MM.1S (cell line): Measurements from ENCODE around the gene MST1.

ENCODE experiments used
- DNase-seq: peaks from one replicate; pipeline ENCODE4 v3.0.0-alpha.2; 2015
- H2AFZ ChIP-seq: fragments of 300-600 bp; sonication (generic); 2 replicates; pipeline ENCODE4 v1.6.0; 2016; ENCODE audit warnings: antibody characterized with exemption, low read length
- H3F3A ChIP-seq: fragments of 300-600 bp; sonication (generic); 2 replicates; pipeline ENCODE4 v1.6.1; 2016; ENCODE audit warnings: mild to moderate bottlenecking, antibody characterized with exemption, low read length, moderate library complexity, mixed read lengths; ENCODE audit not compliant: insufficient read depth
- H3K27ac ChIP-seq: fragments of 300-600 bp; sonication (generic); 2 replicates; pipeline ENCODE4 v1.5.1; 2016; ENCODE audit warnings: mild to moderate bottlenecking, low read length
- H3K27me3 ChIP-seq: fragments of 300-600 bp; sonication (generic); replicated peaks from 2 replicates; pipeline ENCODE4 v1.6.0; 2016; ENCODE audit warnings: low read length; ENCODE audit not compliant: insufficient read depth
- H3K36me3 ChIP-seq: fragments of 300-600 bp; sonication (generic); replicated peaks from 2 replicates; pipeline ENCODE4 v1.6.1; 2016; ENCODE audit warnings: mild to moderate bottlenecking, low read length, mixed read lengths; ENCODE audit not compliant: insufficient read depth
- H3K4me1 ChIP-seq: fragments of 300-600 bp; sonication (generic); 2 replicates; pipeline ENCODE4 v1.6.1; 2016; ENCODE audit warnings: low read length, mixed read lengths
- H3K4me2 ChIP-seq: fragments of 300-600 bp; sonication (generic); 2 replicates; pipeline ENCODE4 v1.6.0; 2016; ENCODE audit warnings: low read depth, low read length
- H3K4me3 ChIP-seq: fragments of 300-600 bp; sonication (generic); 2 replicates; pipeline ENCODE4 v1.5.1; 2016; ENCODE audit warnings: low read length, mixed read lengths
- H3K79me2 ChIP-seq: fragments of 300-600 bp; sonication (generic); 2 replicates; pipeline ENCODE4 v1.6.1; 2016; ENCODE audit warnings: mixed run types, low read length, mixed read lengths
- H3K9ac ChIP-seq: fragments of 300-600 bp; sonication (generic); 2 replicates; pipeline ENCODE4 v1.6.1; 2016; ENCODE audit warnings: low read length, mixed read lengths
- H3K9me2 ChIP-seq: fragments of 300-600 bp; sonication (generic); replicated peaks from 2 replicates; pipeline ENCODE4 v1.6.1; 2016; ENCODE audit warnings: mild to moderate bottlenecking, low read length, mixed read lengths; ENCODE audit not compliant: insufficient read depth
- H3K9me3 ChIP-seq: fragments of 300-600 bp; sonication (generic); replicated peaks from 2 replicates; pipeline ENCODE4 v1.6.1; 2016; ENCODE audit warnings: mild to moderate bottlenecking, low read length, mixed read lengths; ENCODE audit not compliant: insufficient read depth
- H4K20me1 ChIP-seq: fragments of 300-600 bp; sonication (generic); 2 replicates; pipeline ENCODE4 v1.6.1; 2016; ENCODE audit warnings: mild to moderate bottlenecking, low read length, moderate library complexity, mixed read lengths; ENCODE audit not compliant: insufficient read depth
- EZH2 ChIP-seq: fragments of 300-600 bp; sonication (generic); optimal IDR thresholded peaks from 2 replicates; pipeline ENCODE3; 2017; ENCODE audit warnings: low read depth, mild to moderate bottlenecking, antibody characterized with exemption, low read length, mixed read lengths
- EZH2phosphoT487 ChIP-seq: fragments of 300-600 bp; sonication (generic); IDR thresholded peaks from 2 replicates; pipeline ENCODE4 v1.6.1; 2018; ENCODE audit warnings: antibody characterized with exemption, low read length
- TF ChIP-seq, protein P1 (sequence below): fragments of 300-600 bp; sonication (generic); IDR thresholded peaks from 2 replicates; pipeline ENCODE4 v1.5.1; 2016; ENCODE audit warnings: antibody characterized with exemption, low read length, mixed read lengths

The MST1 gene

GRCh38 chr3:49652903-49653415, 36.3 kb downstream of the MST1 start:
- no peaks in the 10 kb centered on the region for H4K20me1 ChIP-seq
- H3K27ac ChIP-seq: no peak overlapping the region
- H2AFZ ChIP-seq: no peak overlapping the region
- no peak overlapping the region for H3K9ac ChIP-seq
- peaks cover 14% of the 10 kb centered on the region; the same call in 1 of the 2 replicates for H3K27me3 ChIP-seq
- H3K4me2 ChIP-seq: no peak overlapping the region
- H3K4me3 ChIP-seq: no peak overlapping the region
- H3K79me2 ChIP-seq: no peaks in the 10 kb centered on the region
- H3F3A ChIP-seq: no peaks in the 10 kb centered on the region
- TF ChIP-seq, protein P1, sequence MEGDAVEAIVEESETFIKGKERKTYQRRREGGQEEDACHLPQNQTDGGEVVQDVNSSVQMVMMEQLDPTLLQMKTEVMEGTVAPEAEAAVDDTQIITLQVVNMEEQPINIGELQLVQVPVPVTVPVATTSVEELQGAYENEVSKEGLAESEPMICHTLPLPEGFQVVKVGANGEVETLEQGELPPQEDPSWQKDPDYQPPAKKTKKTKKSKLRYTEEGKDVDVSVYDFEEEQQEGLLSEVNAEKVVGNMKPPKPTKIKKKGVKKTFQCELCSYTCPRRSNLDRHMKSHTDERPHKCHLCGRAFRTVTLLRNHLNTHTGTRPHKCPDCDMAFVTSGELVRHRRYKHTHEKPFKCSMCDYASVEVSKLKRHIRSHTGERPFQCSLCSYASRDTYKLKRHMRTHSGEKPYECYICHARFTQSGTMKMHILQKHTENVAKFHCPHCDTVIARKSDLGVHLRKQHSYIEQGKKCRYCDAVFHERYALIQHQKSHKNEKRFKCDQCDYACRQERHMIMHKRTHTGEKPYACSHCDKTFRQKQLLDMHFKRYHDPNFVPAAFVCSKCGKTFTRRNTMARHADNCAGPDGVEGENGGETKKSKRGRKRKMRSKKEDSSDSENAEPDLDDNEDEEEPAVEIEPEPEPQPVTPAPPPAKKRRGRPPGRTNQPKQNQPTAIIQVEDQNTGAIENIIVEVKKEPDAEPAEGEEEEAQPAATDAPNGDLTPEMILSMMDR: no peak
- TF ChIP-seq EZH2 (no peak), EZH2phosphoT487 (no peak)
- no peak for DNase-seq
- peaks cover 17% of the 10 kb centered on the region for H3K4me1 ChIP-seq
- H3K9me2 ChIP-seq: no peaks in the 10 kb centered on the region
- H3K36me3 ChIP-seq: no peaks in the 10 kb centered on the region
- H3K9me3 ChIP-seq: no peaks in the 10 kb centered on the region

DNA sequence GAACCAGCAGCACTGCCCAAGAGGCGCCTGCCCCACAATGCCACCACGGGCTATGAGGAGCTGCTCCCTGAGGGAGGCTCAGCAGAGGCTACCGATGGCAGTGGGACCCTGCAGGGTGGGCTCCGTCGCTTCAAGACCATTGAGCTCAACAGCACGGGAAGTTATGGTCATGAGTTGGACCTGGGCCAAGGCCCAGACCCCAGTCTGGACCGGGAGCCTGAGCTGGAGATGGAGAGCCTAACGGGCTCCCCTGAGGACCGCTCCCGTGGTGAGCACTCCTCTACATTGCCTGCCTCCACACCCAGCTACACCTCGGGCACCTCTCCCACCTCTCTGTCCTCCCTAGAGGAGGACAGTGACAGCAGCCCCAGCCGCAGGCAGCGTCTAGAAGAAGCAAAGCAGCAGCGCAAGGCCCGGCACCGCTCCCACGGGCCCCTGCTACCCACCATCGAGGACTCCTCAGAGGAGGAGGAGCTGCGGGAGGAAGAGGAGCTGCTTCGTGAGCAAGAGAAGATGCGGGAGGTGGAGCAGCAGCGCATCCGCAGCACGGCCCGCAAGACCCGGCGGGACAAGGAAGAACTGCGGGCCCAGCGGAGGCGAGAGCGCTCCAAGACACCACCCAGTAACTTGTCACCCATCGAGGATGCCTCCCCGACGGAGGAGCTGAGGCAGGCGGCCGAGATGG, 36.9 kb downstream of the MST1 start:
- Histone ChIP-seq H3K36me3 (no peaks in the 10 kb centered on the region), H3K9me2 (no peaks in the 10 kb centered on the region), H4K20me1 (no peaks in the 10 kb centered on the region), H3K27me3 (peaks cover 14% of the 10 kb centered on the region; the same call in 1 of the 2 replicates), H3K4me3 (no peak overlapping the region), H3K9ac (no peak overlapping the region), H3K79me2 (no peaks in the 10 kb centered on the region), H3F3A (no peaks in the 10 kb centered on the region), H3K9me3 (no peaks in the 10 kb centered on the region), H2AFZ (no peak overlapping the region), H3K27ac (no peak overlapping the region), H3K4me1 (peaks cover 23% of the 10 kb centered on the region), H3K4me2 (no peak overlapping the region)
- no peak for DNase-seq
- TF ChIP-seq, protein P1: no peak
- TF ChIP-seq EZH2 (no peak), EZH2phosphoT487 (no peak)

DNA sequence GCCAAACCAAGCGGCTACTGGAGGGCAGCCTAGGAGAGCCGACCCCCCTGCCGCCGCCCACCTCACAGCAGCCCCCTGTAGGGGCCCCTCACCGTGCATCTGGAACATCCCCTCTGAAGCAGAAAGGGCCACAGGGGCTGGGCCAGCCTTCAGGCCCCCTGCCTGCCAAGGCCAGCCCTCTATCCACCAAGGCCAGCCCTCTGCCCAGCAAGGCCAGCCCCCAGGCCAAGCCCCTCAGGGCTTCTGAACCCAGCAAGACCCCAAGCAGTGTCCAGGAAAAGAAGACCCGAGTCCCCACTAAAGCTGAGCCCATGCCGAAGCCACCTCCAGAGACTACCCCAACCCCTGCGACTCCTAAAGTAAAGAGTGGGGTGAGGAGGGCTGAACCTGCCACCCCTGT, 38.6 kb downstream of the MST1 start:
- Histone ChIP-seq H3K27me3 (0 out of 2 replicates have a peak, but pooled peaks cover 7% of the 10 kb centered on the region), H3K4me2 (no peak overlapping the region), H3K27ac (no peak overlapping the region), H3K4me1 (peaks cover 25% of the 10 kb centered on the region), H3K9me2 (no peaks in the 10 kb centered on the region), H2AFZ (no peak overlapping the region), H3K9ac (no peak overlapping the region), H4K20me1 (no peaks in the 10 kb centered on the region), H3K79me2 (no peaks in the 10 kb centered on the region), H3K36me3 (no peaks in the 10 kb centered on the region), H3K9me3 (no peaks in the 10 kb centered on the region), H3K4me3 (no peak overlapping the region), H3F3A (no peaks in the 10 kb centered on the region)
- DNase-seq: no peak
- TF ChIP-seq EZH2 (no peak), EZH2phosphoT487 (no peak)
- TF ChIP-seq, protein P1: no peak
